ENCODE results near the gene CCSAP. TPM values are rescaled to one million over a fixed set of nuclear protein-coding genes. Genes with fewer than 3 reads are reported as not detected.
A peak's percentile ranks its signal among the peaks of the same experiment; 100 is the strongest.

CCSAP gene
- total RNA-seq, 1 donor from 2014 or later: 3.9 TPM

GRCh38 chr1:229365569-229365968, 22.7 kb upstream of the CCSAP start:
- Histone ChIP-seq H3K27ac (no peak overlapping the region), H3K36me3 (no peaks in the 10 kb centered on the region), H3K9me3 (no peaks in the 10 kb centered on the region), H3K27me3 (no peaks in the 10 kb centered on the region), H3K4me3 (no peak overlapping the region), H3K4me1 (no peaks in the 10 kb centered on the region)
- intact Hi-C loops (cut with DNase I): no loop called here
- TF ChIP-seq, protein P1, sequence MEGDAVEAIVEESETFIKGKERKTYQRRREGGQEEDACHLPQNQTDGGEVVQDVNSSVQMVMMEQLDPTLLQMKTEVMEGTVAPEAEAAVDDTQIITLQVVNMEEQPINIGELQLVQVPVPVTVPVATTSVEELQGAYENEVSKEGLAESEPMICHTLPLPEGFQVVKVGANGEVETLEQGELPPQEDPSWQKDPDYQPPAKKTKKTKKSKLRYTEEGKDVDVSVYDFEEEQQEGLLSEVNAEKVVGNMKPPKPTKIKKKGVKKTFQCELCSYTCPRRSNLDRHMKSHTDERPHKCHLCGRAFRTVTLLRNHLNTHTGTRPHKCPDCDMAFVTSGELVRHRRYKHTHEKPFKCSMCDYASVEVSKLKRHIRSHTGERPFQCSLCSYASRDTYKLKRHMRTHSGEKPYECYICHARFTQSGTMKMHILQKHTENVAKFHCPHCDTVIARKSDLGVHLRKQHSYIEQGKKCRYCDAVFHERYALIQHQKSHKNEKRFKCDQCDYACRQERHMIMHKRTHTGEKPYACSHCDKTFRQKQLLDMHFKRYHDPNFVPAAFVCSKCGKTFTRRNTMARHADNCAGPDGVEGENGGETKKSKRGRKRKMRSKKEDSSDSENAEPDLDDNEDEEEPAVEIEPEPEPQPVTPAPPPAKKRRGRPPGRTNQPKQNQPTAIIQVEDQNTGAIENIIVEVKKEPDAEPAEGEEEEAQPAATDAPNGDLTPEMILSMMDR (IDR thresholded peaks at IDR 0.05): no peak
- TF ChIP-seq POLR2A (IDR thresholded peaks at IDR 0.05): no peak
- no peak for TF ChIP-seq POLR2AphosphoS5 (IDR thresholded peaks at IDR 0.05; ENCODE audit: insufficient read depth in 1 of 2, low read depth in 1 of 2)
- DNase-seq (ENCODE audit: extremely low spot score in 2 of 2): no peak

GRCh38 chr1:229364207-229365065, 21.6 kb upstream of the CCSAP start:
- no peak overlapping the region for H3K4me3 ChIP-seq
- H3K4me1 ChIP-seq: no peaks in the 10 kb centered on the region
- TF ChIP-seq POLR2AphosphoS5 (IDR thresholded peaks at IDR 0.05; ENCODE audit: insufficient read depth in 1 of 2, low read depth in 1 of 2) (no peak), POLR2A (IDR thresholded peaks at IDR 0.05) (no peak)
- TF ChIP-seq, protein P1 (IDR thresholded peaks at IDR 0.05): no peak
- no peaks in the 10 kb centered on the region for H3K27me3 ChIP-seq
- DNase-seq (ENCODE audit: extremely low spot score in 2 of 2): peak; percentile 22 to 69
- no peaks in the 10 kb centered on the region for H3K9me3 ChIP-seq
- intact Hi-C loops (cut with DNase I): no loop called here
- H3K27ac ChIP-seq: no peak overlapping the region
- no peaks in the 10 kb centered on the region for H3K36me3 ChIP-seq

DNA sequence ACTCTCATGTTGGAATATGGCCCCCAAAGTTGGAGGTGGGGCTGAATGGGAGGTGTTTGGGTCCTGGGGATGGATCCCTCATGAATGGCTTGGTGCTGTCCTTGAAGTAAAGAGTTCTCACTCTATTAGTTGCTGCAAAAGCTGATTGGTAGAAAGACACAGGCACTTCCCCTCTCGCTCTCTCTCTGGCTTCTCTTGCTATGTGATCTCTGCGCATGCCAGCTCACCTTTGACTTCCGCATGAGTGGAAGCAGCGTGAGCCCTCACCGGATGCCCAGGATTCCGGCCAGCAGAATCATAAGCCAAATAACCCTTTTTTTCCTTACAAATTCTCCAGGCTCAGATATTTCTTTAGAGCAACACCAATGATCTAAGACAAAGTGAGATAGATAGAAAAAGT, 20.9 kb upstream of the CCSAP start:
- H3K9me3 ChIP-seq: no peaks in the 10 kb centered on the region
- DNase-seq (ENCODE audit: extremely low spot score in 2 of 2): peak in 1 of 2 donors; percentile 14
- intact Hi-C loops (cut with DNase I): no loop called here
- H3K27me3 ChIP-seq: no peaks in the 10 kb centered on the region
- H3K27ac ChIP-seq: no peak overlapping the region
- H3K36me3 ChIP-seq: no peaks in the 10 kb centered on the region
- H3K4me1 ChIP-seq: no peaks in the 10 kb centered on the region
- no peak overlapping the region for H3K4me3 ChIP-seq
- TF ChIP-seq, protein P1 (IDR thresholded peaks at IDR 0.05): no peak
- TF ChIP-seq POLR2AphosphoS5 (IDR thresholded peaks at IDR 0.05; ENCODE audit: insufficient read depth in 1 of 2, low read depth in 1 of 2) (no peak), POLR2A (IDR thresholded peaks at IDR 0.05) (no peak)

GRCh38 chr1:229360420-229360819, 17.6 kb upstream of the CCSAP start:
- H3K27me3 ChIP-seq: no peaks in the 10 kb centered on the region
- no peaks in the 10 kb centered on the region for H3K9me3 ChIP-seq
- intact Hi-C loops (cut with DNase I): no loop called here

More at GRCh38 chr1:229360420-229360819, 17.6 kb upstream of the CCSAP start:
- Histone ChIP-seq H3K4me1 (no peaks in the 10 kb centered on the region), H3K4me3 (no peak overlapping the region), H3K27ac (no peak overlapping the region), H3K36me3 (no peaks in the 10 kb centered on the region)
- no peak for DNase-seq (ENCODE audit: extremely low spot score in 2 of 2)
- no peak for TF ChIP-seq POLR2AphosphoS5 (IDR thresholded peaks at IDR 0.05; ENCODE audit: insufficient read depth in 1 of 2, low read depth in 1 of 2)
- TF ChIP-seq, protein P1 (IDR thresholded peaks at IDR 0.05): no peak
- TF ChIP-seq POLR2A (IDR thresholded peaks at IDR 0.05): no peak
